AG09319 (cell line): ENCODE results near the gene EGLN3.

Experiments
- DNase-seq: peaks from one replicate; pipeline ENCODE4 v3.0.0-alpha.2; 2010; ENCODE audit warnings: low read depth; ENCODE audit errors: extremely low read depth
- TF ChIP-seq, protein P1 (sequence below): IDR thresholded peaks from 2 replicates; pipeline ENCODE4 v1.5.1; 2011; ENCODE audit warnings: low read depth, mild to moderate bottlenecking, inconsistent platforms, low read length, moderate library complexity

The EGLN3 gene

DNA sequence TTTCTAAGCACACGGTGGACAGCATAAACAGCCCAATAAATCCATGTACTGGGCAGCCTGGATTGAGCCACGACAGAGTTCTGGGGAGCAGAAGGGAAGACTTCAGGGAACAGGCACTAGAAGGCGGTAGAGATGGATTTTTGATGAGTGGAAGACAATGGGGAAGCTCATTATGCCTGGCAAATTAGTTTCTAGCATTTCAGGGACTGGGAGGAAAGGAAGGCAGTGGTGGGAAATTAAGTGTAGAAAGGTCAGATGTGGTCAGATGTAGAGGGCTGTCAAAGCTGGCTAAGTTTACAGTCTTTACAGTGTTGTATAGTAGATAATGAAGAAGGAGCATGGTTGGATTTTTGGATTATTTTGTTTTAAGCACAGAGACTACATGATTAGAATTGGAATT is 9.2 kb downstream of the EGLN3 start:
- no peak for DNase-seq
- TF ChIP-seq, protein P1, sequence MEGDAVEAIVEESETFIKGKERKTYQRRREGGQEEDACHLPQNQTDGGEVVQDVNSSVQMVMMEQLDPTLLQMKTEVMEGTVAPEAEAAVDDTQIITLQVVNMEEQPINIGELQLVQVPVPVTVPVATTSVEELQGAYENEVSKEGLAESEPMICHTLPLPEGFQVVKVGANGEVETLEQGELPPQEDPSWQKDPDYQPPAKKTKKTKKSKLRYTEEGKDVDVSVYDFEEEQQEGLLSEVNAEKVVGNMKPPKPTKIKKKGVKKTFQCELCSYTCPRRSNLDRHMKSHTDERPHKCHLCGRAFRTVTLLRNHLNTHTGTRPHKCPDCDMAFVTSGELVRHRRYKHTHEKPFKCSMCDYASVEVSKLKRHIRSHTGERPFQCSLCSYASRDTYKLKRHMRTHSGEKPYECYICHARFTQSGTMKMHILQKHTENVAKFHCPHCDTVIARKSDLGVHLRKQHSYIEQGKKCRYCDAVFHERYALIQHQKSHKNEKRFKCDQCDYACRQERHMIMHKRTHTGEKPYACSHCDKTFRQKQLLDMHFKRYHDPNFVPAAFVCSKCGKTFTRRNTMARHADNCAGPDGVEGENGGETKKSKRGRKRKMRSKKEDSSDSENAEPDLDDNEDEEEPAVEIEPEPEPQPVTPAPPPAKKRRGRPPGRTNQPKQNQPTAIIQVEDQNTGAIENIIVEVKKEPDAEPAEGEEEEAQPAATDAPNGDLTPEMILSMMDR, result no peak

DNA sequence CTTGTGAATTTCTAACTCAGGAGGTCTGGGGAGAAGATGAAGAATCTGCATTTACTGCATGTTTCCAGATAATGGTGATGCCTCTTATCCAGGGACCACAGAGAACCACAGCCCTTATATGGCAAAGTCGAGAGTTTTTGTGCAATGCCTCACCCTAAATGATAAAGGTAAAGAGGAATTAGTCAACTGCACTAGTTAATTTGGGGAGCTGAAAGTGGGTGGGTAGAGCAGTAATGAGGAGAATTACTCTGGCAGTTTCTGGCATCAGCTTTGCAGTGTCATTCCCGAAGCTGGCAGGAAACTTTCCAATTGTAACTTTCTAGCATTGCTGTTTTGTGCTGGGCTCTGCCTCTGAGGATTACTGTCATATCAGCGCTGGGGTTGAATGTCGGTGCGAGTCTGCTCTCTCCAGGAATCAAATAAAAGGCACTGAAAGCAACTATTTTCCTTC is 10.3 kb downstream of the EGLN3 start:
- no peak for DNase-seq
- TF ChIP-seq, protein P1, result no peak

DNA sequence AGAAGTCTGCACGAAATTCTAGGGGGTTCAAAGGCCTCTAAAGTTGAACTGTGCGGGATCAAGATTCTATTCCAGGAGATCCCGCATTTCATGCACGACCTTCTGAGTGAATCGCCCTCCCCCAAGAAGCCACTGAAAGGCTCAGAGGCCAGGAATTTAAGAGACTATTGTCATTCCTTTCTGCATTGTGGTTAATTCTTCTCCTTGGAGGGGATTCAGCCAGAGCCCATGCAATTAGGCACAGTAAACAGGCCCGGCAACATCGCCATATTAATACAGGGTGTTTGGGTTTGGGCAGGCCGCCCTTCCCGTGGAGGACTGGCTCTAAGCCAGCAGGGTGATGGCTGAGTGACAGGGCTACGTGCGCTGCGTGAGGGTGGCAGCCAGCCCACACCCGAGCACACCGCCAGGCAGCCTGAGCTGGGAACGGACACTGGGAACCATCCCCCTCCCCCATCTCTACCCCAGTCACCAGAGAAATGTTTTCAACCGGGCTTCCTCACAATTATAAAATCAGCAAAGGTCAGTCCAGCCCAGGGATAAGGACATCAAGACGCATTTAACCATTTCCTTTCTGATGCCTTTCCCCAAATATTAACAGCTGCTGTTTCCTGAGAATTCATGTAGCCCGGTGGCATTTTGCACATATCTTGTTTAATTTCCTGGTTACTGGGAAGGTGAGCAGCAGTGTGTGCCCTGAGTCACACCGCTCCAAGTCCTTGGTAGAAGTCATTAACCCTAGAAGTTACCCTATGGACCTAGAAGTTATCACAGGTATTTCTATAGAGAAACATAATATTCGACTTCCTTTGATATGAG is 12.5 kb downstream of the EGLN3 start:
- TF ChIP-seq, protein P1, result no peak
- DNase-seq, result no peak

DNA sequence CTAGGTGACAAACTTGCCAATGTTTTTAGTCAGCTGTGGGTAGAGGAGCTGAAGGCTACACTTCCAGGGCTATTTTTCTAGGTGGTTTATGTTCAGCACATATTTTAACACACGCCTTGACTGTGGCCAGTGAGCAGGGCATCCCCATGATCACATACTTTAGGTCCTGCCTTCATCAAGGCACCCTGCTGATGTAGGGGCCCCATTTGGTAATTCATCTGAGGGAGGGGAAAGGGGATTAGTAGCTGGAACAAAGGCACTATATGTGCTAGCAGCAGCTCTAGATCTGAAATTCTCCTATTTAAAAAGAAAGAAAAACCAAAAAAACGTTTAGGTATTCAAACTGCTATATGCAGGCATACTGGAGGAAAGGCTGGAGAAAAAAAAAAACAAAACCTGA is 14.5 kb downstream of the EGLN3 start:
- TF ChIP-seq, protein P1, result no peak
- DNase-seq, result no peak

DNA sequence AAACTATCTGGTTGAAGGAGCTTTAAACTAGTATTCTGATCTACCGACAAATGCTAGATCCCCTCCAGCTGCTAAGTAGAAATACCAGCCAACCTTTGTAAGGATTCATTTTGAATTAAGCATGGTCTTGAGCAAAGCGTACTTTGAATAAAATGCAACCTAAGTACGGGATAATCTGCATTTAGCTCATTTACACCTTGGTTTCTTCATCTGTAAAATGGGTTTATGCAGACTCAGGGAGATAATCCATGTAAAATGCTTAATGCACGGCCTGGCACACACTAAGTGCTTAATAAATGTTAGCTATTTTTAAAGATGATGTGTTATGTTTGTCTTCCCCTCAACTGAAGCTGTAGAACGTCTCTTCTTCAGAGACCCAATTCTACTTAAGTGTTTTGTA is 15.9 kb downstream of the EGLN3 start:
- TF ChIP-seq, protein P1, result no peak
- no peak for DNase-seq

DNA sequence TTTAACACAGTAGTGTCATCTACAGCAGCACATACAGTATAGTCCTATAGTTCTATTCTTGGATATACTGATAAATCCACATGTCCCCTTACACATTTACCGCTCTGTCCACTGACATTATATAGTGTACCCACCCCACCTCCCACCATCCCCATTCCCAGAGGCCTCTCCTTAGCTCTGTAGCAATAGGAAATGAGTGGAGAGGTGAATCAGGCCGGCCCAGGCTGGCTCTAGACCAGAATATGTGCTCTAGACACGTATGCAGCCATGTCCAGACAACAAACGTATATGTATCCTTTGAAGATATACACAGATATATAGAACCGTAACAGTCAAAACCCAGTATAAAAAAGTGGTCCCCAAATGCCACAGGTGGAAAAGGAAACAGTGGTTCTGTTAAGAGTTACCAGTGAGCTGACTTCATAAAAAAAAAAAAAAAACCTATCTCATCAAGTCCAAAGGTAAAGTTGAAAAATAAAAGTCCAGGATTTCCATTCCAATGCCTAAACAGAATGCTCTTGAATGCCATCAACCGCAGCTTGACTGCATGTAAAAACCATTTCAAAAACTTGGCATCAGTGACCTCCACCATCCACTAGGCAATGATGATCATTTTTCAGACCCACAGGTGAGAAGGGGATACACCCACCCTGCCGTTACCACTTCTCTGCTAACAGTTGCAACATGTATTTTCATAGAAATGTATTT is 16.7 kb downstream of the EGLN3 start:
- DNase-seq, result no peak
- TF ChIP-seq, protein P1, result no peak

DNA sequence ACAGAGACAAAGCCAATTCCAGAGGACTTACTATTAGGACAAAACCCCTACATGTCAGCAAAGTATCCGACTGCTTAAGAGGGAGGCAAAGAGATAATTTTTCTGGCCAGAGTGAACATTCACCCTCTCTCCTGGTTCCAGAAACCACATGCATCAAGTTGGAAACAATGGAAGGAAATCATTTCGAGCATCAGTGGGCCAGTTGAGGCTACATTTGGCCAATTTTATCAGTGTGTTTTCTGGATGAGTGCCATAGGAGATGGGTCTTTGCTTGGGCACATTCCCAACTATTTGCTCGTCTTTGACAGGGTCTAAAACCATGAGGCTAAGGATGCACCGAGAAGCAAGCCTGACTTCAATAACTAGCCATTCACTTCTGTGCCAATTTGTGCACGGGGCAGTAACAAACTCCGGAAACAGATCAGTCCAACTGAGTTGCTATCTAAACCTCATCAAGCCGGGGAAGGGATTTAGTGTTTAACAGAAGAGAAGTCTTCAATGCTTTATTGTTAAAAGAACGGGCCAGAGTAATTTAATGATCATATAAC is 17.4 kb downstream of the EGLN3 start:
- DNase-seq, result no peak

More for the DNA sequence above, 17.4 kb downstream of the EGLN3 start:
- TF ChIP-seq, protein P1, result no peak
